Prostate gland (tissue), 2 donors: ENCODE measurements around the gene HS3ST3B1. TPM values are rescaled to one million over a fixed set of nuclear protein-coding genes. Genes with fewer than 3 reads are reported as not detected.

Experiments
- DNase-seq: peaks from one replicate; pipeline ENCODE4 v3.0.0-alpha.2; 2019; ENCODE audit warnings: low spot score
- H3K27ac ChIP-seq, 2 donors: fragments of 200-600 bp; sonication (generic); 2 replicates each; pipeline ENCODE4 v1.5.1; 2017 to 2019
- H3K27me3 ChIP-seq: fragments of 200-600 bp; sonication (generic); replicated peaks from 2 replicates; pipeline ENCODE4 v1.5.1; 2019; ENCODE audit not compliant: insufficient read depth
- H3K36me3 ChIP-seq, 2 donors: fragments of 200-600 bp; sonication (generic); 1 replicate in 1 of 2; 2 replicates in 1 of 2; pipeline versions ENCODE4 v1.5.1 to v1.8.1; 2017 to 2019
- H3K4me1 ChIP-seq: fragments of 200-600 bp; sonication (generic); replicated peaks from 2 replicates; pipeline ENCODE4 v1.5.1; 2019
- H3K4me3 ChIP-seq, 2 donors: fragments of 200-600 bp; sonication (generic); 2 replicates each; pipeline ENCODE4 v1.5.1; 2017 to 2019
- H3K9me3 ChIP-seq: fragments of 200-600 bp; sonication (generic); 2 replicates; pipeline ENCODE4 v1.5.1; 2017
- POLR2A ChIP-seq: fragments of 450-650 bp; IDR thresholded peaks from one replicate; pipeline ENCODE4 v1.6.1; 2016; ENCODE audit warnings: antibody characterized with exemption, mild to moderate bottlenecking
- POLR2AphosphoS5 ChIP-seq: sonication (generic); formaldehyde crosslinking; IDR thresholded peaks from one replicate; pipeline ENCODE4 v1.6.1; 2017; ENCODE audit warnings: antibody characterized with exemption
- WGBS: methylation state at CpG from one replicate; pipeline ENCODE4 v1.1.5; 2018; 5-methylcytosine and 5-hydroxymethylcytosine counted together
- intact Hi-C: fragments of 100-400 bp; cut with DNase I; formaldehyde crosslinking; loops from one replicate; pipeline ENCODE4 v1.14.2; 2022
- total RNA-seq, 2 donors: library from RNA; depleted of rRNA; stranded (reverse); fragments of >200 nt; gene quantifications; one replicate each; pipeline ENCODE4 v1.1.0, GENCODE V29; 2016
- TF ChIP-seq, protein P1 (sequence below), 4 experiments: fragments of 200-600 bp in 2 of 4; fragments of 450-650 bp in 2 of 4; sonication (generic) in 2 of 4; IDR thresholded peaks; 1 replicate in 3 of 4; 2 replicates in 1 of 4; pipeline ENCODE4 v1.5.1; 2016 to 2019; ENCODE audit warnings: antibody characterized with exemption in 4 of 4, mild to moderate bottlenecking in 2 of 4, moderate library complexity in 2 of 4

HS3ST3B1 gene
- total RNA-seq, 2 donors from 2014 or later = 2.8 to 4.1 TPM

DNA sequence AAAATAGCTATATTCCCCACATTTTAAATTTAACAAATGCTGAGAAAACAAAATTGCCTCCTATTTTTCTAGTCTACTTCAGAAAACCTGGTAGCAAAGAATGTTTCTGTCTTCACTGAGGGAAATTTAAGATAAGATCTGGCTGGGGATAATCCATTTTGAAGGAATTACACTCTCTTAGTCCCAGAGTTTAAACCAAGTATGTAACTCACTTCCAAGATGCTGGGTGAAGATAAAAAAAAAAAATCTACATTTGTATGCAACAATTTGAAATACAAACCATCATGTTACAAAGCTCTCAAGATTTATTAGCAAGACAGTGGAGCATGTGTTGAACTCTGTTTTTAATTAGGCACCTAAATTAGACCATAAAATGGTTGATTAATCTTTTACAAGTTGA, 5.7 kb downstream of the HS3ST3B1 start:
- DNase-seq = no peak
- intact Hi-C loops = loop anchor here (5.0 to 10.0 kb wide), 2 partner anchors 851 to 1198 kb away; no protein-coding TSS in a partner anchor
- no peak overlapping the region for H3K4me3 ChIP-seq
- H3K4me1 ChIP-seq = no peaks in the 10 kb centered on the region
- TF ChIP-seq, protein P1, sequence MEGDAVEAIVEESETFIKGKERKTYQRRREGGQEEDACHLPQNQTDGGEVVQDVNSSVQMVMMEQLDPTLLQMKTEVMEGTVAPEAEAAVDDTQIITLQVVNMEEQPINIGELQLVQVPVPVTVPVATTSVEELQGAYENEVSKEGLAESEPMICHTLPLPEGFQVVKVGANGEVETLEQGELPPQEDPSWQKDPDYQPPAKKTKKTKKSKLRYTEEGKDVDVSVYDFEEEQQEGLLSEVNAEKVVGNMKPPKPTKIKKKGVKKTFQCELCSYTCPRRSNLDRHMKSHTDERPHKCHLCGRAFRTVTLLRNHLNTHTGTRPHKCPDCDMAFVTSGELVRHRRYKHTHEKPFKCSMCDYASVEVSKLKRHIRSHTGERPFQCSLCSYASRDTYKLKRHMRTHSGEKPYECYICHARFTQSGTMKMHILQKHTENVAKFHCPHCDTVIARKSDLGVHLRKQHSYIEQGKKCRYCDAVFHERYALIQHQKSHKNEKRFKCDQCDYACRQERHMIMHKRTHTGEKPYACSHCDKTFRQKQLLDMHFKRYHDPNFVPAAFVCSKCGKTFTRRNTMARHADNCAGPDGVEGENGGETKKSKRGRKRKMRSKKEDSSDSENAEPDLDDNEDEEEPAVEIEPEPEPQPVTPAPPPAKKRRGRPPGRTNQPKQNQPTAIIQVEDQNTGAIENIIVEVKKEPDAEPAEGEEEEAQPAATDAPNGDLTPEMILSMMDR (IDR thresholded peaks at IDR 0.05) = no peak
- TF ChIP-seq POLR2AphosphoS5 = no peak
- H3K36me3 ChIP-seq = no peaks in the 10 kb centered on the region
- H3K27me3 ChIP-seq = no peaks in the 10 kb centered on the region
- H3K9me3 ChIP-seq = no peaks in the 10 kb centered on the region
- no peak overlapping the region for H3K27ac ChIP-seq

DNA sequence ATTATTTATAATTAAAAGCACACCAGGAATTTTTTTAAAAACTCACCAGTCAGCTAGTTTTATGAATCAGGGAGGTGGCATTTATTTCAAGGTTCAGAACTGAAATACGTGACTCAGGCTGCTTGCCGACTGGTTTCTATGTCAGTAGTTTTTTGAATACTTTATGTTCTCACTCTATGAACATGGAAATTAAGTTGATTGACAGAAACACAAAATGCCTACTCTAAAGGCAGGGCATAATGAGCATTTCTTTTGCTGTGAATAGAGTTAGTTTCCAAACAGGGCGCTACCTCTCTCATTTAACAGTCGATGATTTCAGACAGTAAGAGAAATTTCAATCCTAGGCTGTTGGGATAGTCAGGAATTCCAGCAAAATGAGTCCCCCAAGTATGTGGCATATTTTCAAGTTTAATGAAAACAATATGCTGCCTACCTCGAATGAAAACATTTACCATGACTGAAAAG, 6.7 kb downstream of the HS3ST3B1 start:
- H3K36me3 ChIP-seq = no peaks in the 10 kb centered on the region
- no peak overlapping the region for H3K27ac ChIP-seq
- no peaks in the 10 kb centered on the region for H3K27me3 ChIP-seq
- no peaks in the 10 kb centered on the region for H3K9me3 ChIP-seq
- TF ChIP-seq POLR2A (no peak), POLR2AphosphoS5 (no peak)
- TF ChIP-seq, protein P1 (IDR thresholded peaks at IDR 0.05) = no peak
- no peak overlapping the region for H3K4me3 ChIP-seq
- WGBS = 69% methylated on average over 5 of the region's 5 CpGs
- intact Hi-C loops = loop anchor here (5.0 to 10.0 kb wide), 2 partner anchors 850 to 1197 kb away; no protein-coding TSS in a partner anchor
- no peaks in the 10 kb centered on the region for H3K4me1 ChIP-seq
- no peak for DNase-seq

DNA sequence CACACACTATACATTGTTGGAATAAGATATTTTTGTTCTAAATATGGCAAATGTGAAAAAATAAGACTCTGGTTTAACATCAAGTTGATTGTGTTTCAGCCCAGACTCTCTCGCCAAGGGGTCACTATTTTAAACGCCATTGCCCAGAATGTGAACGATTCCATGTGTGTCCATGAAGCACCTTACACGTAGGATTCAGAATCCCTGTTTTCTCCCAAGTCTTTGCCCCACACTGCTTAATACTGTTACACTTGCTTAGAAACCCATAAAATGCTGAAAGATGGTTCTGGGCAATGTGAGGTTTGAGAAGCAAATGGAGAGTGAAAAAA, 7.7 kb downstream of the HS3ST3B1 start:
- Histone ChIP-seq H3K4me3 (peak overlapping the region; percentile 38 to 44), H3K36me3 (no peaks in the 10 kb centered on the region), H3K4me1 (no peaks in the 10 kb centered on the region), H3K27me3 (no peaks in the 10 kb centered on the region), H3K9me3 (no peaks in the 10 kb centered on the region), H3K27ac (peak overlapping the region in 1 of 2 donors; percentile 60)
- TF ChIP-seq POLR2A = no peak
- TF ChIP-seq POLR2AphosphoS5 = no peak
- TF ChIP-seq, protein P1 (IDR thresholded peaks at IDR 0.05) = no peak
- 44% methylated on average over 4 of the region's 4 CpGs for WGBS
- intact Hi-C loops = loop anchor here (5.0 to 10.0 kb wide), 2 partner anchors 849 to 1196 kb away; no protein-coding TSS in a partner anchor
- no peak for DNase-seq

DNA sequence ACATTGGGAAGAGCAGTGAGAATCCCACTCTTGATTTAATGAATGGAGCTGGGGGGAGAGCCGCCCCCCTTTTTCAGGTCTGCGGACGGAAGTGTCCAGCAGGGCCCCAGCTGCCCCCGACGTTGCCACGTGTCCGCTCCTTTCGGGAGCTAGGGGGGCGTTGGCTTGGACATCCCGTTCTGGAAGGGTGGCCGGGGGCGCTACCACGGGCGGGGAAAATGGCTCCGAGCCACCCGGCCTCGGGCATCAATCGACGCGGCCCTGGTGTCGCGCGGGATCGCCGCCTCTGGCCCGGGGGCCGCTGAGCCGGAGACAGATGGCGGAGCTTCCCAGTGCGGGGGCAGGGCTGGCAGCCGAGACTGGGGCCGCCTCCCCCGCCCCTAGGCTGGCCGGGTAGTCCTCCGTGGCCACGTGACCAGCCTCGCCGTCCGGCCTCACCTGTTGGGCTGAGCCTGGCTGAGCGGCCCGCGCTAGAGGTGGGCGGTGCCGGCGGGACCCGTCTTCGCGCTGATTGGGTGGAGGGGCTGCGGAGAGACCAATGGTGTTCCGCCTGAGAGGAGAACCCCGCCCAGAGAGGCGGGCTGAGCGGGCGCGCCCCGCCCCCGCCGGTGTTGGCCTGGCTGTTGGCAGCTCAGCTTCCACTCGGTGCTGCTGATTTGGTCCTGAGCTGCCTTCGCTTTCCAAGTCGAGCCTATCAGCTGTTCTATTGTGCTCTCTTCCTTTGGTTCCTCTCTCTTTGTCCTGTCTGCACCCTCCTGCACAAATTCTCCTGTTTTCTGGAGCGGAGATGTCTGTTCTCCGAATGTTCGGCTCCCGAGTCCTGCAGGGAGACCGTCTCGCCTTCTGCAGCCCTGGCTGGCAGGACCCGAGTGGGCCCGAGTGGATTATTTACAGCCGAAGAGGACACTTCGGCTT, 8.3 kb downstream of the HS3ST3B1 start:
- H3K27ac ChIP-seq = peak overlapping the region; percentile 60 to 65
- WGBS = 2% methylated on average over 54 of the region's 71 CpGs
- intact Hi-C loops = loop anchor here (5.0 to 10.0 kb wide), 2 partner anchors 848 to 1196 kb away; no protein-coding TSS in a partner anchor
- no peaks in the 10 kb centered on the region for H3K27me3 ChIP-seq
- H3K4me1 ChIP-seq = no peaks in the 10 kb centered on the region
- DNase-seq = peak; percentile 89
- no peaks in the 10 kb centered on the region for H3K36me3 ChIP-seq
- TF ChIP-seq POLR2A (no peak), POLR2AphosphoS5 (peak; percentile 76)
- TF ChIP-seq, protein P1 (IDR thresholded peaks at IDR 0.05) = peak in 1 of 4 experiments; percentile 8
- no peaks in the 10 kb centered on the region for H3K9me3 ChIP-seq
- H3K4me3 ChIP-seq = peak overlapping the region; percentile 38 to 44
